ENCODE measurements around the gene AGAP1. TPM values are rescaled to one million over a fixed set of nuclear protein-coding genes. Genes with fewer than 3 reads are reported as not detected.

The AGAP1 gene
- total RNA-seq, 2 experiments from 2014 or later = 0.95 to 1.1 TPM

GRCh38 chr2:236119003-236119402 lies 625.2 kb downstream of the AGAP1 start:
- Mint-ChIP-seq H3K4me3 (no peak overlapping the region), H3K27ac (no peak overlapping the region)

GRCh38 chr2:236119476-236119875 lies 625.6 kb downstream of the AGAP1 start:
- CTCF ChIA-PET = no interaction called here
- intact Hi-C loops (cut with micrococcal nuclease) = no loop called here
- Mint-ChIP-seq H3K4me3 (no peak overlapping the region), H3K27ac (no peak overlapping the region), H3K36me3 (ENCODE audit: low read depth) (no peaks in the 10 kb centered on the region), H3K4me1 (ENCODE audit: low read depth) (no peaks in the 10 kb centered on the region), H3K27me3 (ENCODE audit: low read depth) (peaks cover 13% of the 10 kb centered on the region), H3K9me3 (no peaks in the 10 kb centered on the region)
- no peak for DNase-seq

More at GRCh38 chr2:236119003-236119402, 625.2 kb downstream of the AGAP1 start:
- Mint-ChIP-seq H3K9me3 (no peaks in the 10 kb centered on the region), H3K4me1 (ENCODE audit: low read depth) (no peaks in the 10 kb centered on the region), H3K36me3 (ENCODE audit: low read depth) (no peaks in the 10 kb centered on the region), H3K27me3 (ENCODE audit: low read depth) (peaks cover 13% of the 10 kb centered on the region)
- DNase-seq = no peak
- CTCF ChIA-PET = no interaction called here
- intact Hi-C loops (cut with micrococcal nuclease) = no loop called here

DNA sequence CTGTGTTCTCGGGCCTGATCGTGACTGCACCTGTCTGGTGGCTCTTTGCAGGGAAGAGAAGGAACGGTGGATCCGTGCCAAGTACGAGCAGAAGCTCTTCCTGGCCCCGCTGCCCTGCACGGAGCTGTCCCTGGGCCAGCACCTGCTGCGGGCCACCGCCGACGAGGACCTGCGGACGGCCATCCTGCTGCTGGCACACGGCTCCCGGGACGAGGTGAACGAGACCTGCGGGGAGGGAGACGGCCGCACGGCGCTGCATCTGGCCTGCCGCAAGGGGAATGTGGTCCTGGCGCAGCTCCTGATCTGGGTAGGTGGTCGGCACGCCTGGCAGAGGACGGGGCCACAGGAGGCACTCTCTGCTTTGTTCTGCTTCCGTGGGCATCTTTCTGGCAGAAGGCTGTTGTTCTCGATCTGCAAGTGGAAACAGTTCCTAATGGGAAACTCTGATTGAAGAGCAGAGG lies 626.3 kb downstream of the AGAP1 start:
- intact Hi-C loops (cut with micrococcal nuclease) = no loop called here
- no peak for DNase-seq
- H3K27ac Mint-ChIP-seq = no peak overlapping the region
- no peak overlapping the region for H3K4me3 Mint-ChIP-seq
- CTCF ChIA-PET = interaction anchor here (1.0 kb wide), 1 partner anchor 58 kb away, joined by 3 read pairs; no protein-coding TSS in a partner anchor
- H3K36me3 Mint-ChIP-seq (ENCODE audit: low read depth) = no peaks in the 10 kb centered on the region
- H3K27me3 Mint-ChIP-seq (ENCODE audit: low read depth) = peaks cover 13% of the 10 kb centered on the region
- H3K9me3 Mint-ChIP-seq = no peaks in the 10 kb centered on the region
- H3K4me1 Mint-ChIP-seq (ENCODE audit: low read depth) = no peaks in the 10 kb centered on the region

DNA sequence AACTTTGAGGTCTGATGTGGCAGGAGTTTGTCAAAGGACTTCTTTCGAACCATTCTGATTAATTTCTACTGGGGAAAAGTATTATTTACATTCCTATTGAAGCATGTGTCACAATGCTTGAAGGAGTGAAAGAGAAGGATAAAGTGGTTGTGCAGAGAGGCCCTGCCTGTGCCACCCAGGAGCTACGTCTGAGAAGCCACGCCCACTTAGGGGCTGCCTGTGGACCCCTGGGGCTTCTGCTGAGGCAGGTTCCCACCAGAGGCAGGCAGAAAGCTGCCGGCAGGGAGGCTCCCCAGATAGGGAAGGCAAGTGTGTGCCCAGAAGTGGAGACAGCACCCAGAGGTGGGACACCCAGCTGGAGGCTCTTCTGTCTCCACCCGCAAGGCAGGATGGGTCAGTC lies 627.0 kb downstream of the AGAP1 start:
- CTCF ChIA-PET = interaction anchor here (1.0 kb wide), 1 partner anchor 57 kb away, joined by 3 read pairs; no protein-coding TSS in a partner anchor
- no peak for DNase-seq
- no peak overlapping the region for H3K4me3 Mint-ChIP-seq
- H3K36me3 Mint-ChIP-seq (ENCODE audit: low read depth) = no peaks in the 10 kb centered on the region
- no peak overlapping the region for H3K27ac Mint-ChIP-seq
- intact Hi-C loops (cut with micrococcal nuclease) = no loop called here
- peaks cover 13% of the 10 kb centered on the region for H3K27me3 Mint-ChIP-seq (ENCODE audit: low read depth)
- H3K9me3 Mint-ChIP-seq = no peaks in the 10 kb centered on the region
- H3K4me1 Mint-ChIP-seq (ENCODE audit: low read depth) = no peaks in the 10 kb centered on the region

DNA sequence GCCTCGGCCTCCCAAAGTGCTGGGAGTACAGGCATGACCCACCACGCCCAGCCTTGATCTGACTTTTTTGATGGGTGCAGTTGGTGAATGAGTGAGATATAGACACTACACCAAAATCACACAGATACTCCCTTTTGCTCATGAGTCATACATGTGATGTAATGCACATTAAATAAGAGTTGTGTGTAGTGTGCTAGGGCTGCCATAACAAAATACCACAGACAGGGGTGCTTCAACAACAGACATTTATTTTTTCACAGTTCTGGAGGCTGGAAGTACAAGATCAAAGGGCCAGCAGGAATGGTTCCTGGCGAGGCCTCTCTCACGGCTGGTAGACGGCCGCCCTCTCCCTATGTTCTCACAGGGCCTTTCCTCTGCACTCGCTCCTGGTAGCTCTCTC lies 627.7 kb downstream of the AGAP1 start:
- no peaks in the 10 kb centered on the region for H3K9me3 Mint-ChIP-seq
- H3K27me3 Mint-ChIP-seq (ENCODE audit: low read depth) = peaks cover 13% of the 10 kb centered on the region
- CTCF ChIA-PET = no interaction called here
- no peak for DNase-seq
- H3K4me1 Mint-ChIP-seq (ENCODE audit: low read depth) = no peaks in the 10 kb centered on the region
- H3K4me3 Mint-ChIP-seq = no peak overlapping the region
- H3K36me3 Mint-ChIP-seq (ENCODE audit: low read depth) = no peaks in the 10 kb centered on the region
- H3K27ac Mint-ChIP-seq = no peak overlapping the region
- intact Hi-C loops (cut with micrococcal nuclease) = no loop called here

GRCh38 chr2:236122236-236122635 lies 628.4 kb downstream of the AGAP1 start:
- no peaks in the 10 kb centered on the region for H3K4me1 Mint-ChIP-seq (ENCODE audit: low read depth)
- intact Hi-C loops (cut with micrococcal nuclease) = no loop called here
- no peak for DNase-seq
- H3K27me3 Mint-ChIP-seq (ENCODE audit: low read depth) = peaks cover 13% of the 10 kb centered on the region
- H3K4me3 Mint-ChIP-seq = no peak overlapping the region
- H3K36me3 Mint-ChIP-seq (ENCODE audit: low read depth) = no peaks in the 10 kb centered on the region
- CTCF ChIA-PET = no interaction called here
- H3K9me3 Mint-ChIP-seq = no peaks in the 10 kb centered on the region
- H3K27ac Mint-ChIP-seq = no peak overlapping the region

GRCh38 chr2:236123716-236124115 lies 629.9 kb downstream of the AGAP1 start:
- Mint-ChIP-seq H3K9me3 (no peaks in the 10 kb centered on the region), H3K4me1 (ENCODE audit: low read depth) (no peaks in the 10 kb centered on the region), H3K4me3 (no peak overlapping the region), H3K27ac (no peak overlapping the region), H3K36me3 (ENCODE audit: low read depth) (no peaks in the 10 kb centered on the region), H3K27me3 (ENCODE audit: low read depth) (peaks cover 11% of the 10 kb centered on the region)
- intact Hi-C loops (cut with micrococcal nuclease) = no loop called here
- CTCF ChIA-PET = interaction anchor here (0.7 kb wide), 1 partner anchor 371 kb away, joined by 3 read pairs; no protein-coding TSS in a partner anchor
- DNase-seq = no peak

DNA sequence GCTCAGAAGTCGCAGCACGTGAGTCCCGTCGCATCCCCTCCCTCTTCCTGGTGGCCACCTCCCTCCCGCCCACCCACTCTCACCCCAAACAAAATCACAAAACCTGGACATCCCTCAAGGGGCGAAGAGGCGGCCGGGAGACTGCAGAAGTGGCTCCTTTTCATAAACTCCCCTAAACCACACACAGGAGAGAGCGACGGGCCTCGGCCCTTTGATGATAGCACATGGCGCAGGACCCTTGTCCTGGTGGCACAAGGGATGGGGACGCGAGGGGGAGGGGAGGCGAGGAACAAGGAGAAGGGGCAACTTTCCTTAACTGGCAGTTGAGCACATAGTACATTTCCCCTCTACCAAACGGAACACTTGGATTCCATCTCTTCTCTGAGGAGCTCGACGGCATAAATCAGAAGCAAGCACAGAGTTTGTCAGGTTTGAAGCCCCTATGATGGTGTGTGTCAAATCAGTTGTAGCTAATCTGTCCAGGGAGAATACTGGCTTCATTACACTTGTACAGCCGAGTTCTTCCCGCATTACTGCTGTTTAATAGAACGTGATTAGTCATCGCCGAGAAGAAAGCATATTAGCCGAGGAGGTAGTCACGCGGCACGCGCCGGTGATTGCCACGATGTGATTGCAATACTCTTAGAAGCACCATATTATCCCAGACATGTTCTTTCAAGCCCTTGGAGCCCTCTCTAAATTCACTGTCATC lies 630.5 kb downstream of the AGAP1 start:
- Mint-ChIP-seq H3K27ac (no peak overlapping the region), H3K4me1 (ENCODE audit: low read depth) (no peaks in the 10 kb centered on the region), H3K9me3 (no peaks in the 10 kb centered on the region), H3K4me3 (no peak overlapping the region), H3K36me3 (ENCODE audit: low read depth) (no peaks in the 10 kb centered on the region), H3K27me3 (ENCODE audit: low read depth) (peaks cover 6% of the 10 kb centered on the region)
- CTCF ChIA-PET = no interaction called here
- no peak for DNase-seq
- intact Hi-C loops (cut with micrococcal nuclease) = no loop called here

GRCh38 chr2:236125541-236125940 lies 631.7 kb downstream of the AGAP1 start:
- no peaks in the 10 kb centered on the region for H3K4me1 Mint-ChIP-seq (ENCODE audit: low read depth)
- CTCF ChIA-PET = interaction anchor here (1.0 kb wide), 1 partner anchor 55 kb away, joined by 4 read pairs; no protein-coding TSS in a partner anchor
- DNase-seq = no peak
- H3K27ac Mint-ChIP-seq = no peak overlapping the region
- H3K4me3 Mint-ChIP-seq = no peak overlapping the region
- intact Hi-C loops (cut with micrococcal nuclease) = no loop called here
- H3K9me3 Mint-ChIP-seq = no peaks in the 10 kb centered on the region
- H3K36me3 Mint-ChIP-seq (ENCODE audit: low read depth) = no peaks in the 10 kb centered on the region
- no peaks in the 10 kb centered on the region for H3K27me3 Mint-ChIP-seq (ENCODE audit: low read depth)

DNA sequence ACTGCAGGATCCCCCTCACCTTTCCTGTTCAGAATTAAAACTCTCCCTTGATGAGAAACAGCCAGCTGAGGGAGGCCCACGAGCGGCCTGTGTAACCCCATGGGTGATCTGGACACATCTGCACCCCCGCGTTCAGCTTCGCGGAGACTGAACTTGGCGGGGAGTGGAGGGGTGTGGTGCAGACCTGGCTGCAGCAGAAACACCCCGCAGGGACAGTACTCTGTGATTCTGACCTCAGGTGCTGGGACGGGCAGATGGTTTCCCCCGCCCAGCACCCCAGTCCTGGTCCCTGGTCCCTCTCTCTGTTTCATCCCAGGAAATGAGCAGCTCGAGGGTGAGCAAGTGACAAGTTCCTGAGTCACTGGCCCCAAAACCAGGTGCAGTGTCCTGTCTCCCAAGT lies 633.2 kb downstream of the AGAP1 start:
- intact Hi-C loops (cut with micrococcal nuclease) = no loop called here
- no peaks in the 10 kb centered on the region for H3K9me3 Mint-ChIP-seq

GRCh38 chr2:236128321-236128720 lies 634.5 kb downstream of the AGAP1 start:
- H3K27ac Mint-ChIP-seq = no peak overlapping the region
- no peaks in the 10 kb centered on the region for H3K36me3 Mint-ChIP-seq (ENCODE audit: low read depth)
- no peak overlapping the region for H3K4me3 Mint-ChIP-seq
- CTCF ChIA-PET = interaction anchor here (0.5 to 0.6 kb wide), 2 partner anchors 53 to 521 kb away, joined by 3 read pairs; no protein-coding TSS in a partner anchor
- H3K27me3 Mint-ChIP-seq (ENCODE audit: low read depth) = no peaks in the 10 kb centered on the region
- no peaks in the 10 kb centered on the region for H3K4me1 Mint-ChIP-seq (ENCODE audit: low read depth)
- no peaks in the 10 kb centered on the region for H3K9me3 Mint-ChIP-seq
- no peak for DNase-seq
- intact Hi-C loops (cut with micrococcal nuclease) = no loop called here

More for the DNA sequence above, 633.2 kb downstream of the AGAP1 start:
- Mint-ChIP-seq H3K36me3 (ENCODE audit: low read depth) (no peaks in the 10 kb centered on the region), H3K27ac (no peak overlapping the region), H3K4me1 (ENCODE audit: low read depth) (no peaks in the 10 kb centered on the region), H3K4me3 (no peak overlapping the region), H3K27me3 (ENCODE audit: low read depth) (no peaks in the 10 kb centered on the region)
- no peak for DNase-seq
- CTCF ChIA-PET = no interaction called here

- no peak overlapping the region for H3K4me3 Mint-ChIP-seq
- no peaks in the 10 kb centered on the region for H3K36me3 Mint-ChIP-seq (ENCODE audit: low read depth)
- intact Hi-C loops (cut with micrococcal nuclease) = no loop called here
- no peak overlapping the region for H3K27ac Mint-ChIP-seq
- no peaks in the 10 kb centered on the region for H3K27me3 Mint-ChIP-seq (ENCODE audit: low read depth)
- no peaks in the 10 kb centered on the region for H3K9me3 Mint-ChIP-seq
- DNase-seq = no peak
- H3K4me1 Mint-ChIP-seq (ENCODE audit: low read depth) = no peaks in the 10 kb centered on the region
- CTCF ChIA-PET = no interaction called here
Measured at GRCh38 chr2:236129935-236130334, 636.1 kb downstream of the AGAP1 start.

- Mint-ChIP-seq H3K27me3 (ENCODE audit: low read depth) (no peaks in the 10 kb centered on the region), H3K9me3 (no peaks in the 10 kb centered on the region), H3K4me3 (no peak overlapping the region), H3K4me1 (ENCODE audit: low read depth) (no peaks in the 10 kb centered on the region), H3K36me3 (ENCODE audit: low read depth) (no peaks in the 10 kb centered on the region), H3K27ac (no peak overlapping the region)
- no peak for DNase-seq
- intact Hi-C loops (cut with micrococcal nuclease) = no loop called here
- CTCF ChIA-PET = no interaction called here
Measured at GRCh38 chr2:236130349-236130998, 636.6 kb downstream of the AGAP1 start.

Measured in activated naive CD4-positive, alpha-beta T cell treated with anti-CD3 and anti-CD28 coated beads for 36 hours (primary cell).